ENCODE data around the gene SURF1. TPM values are rescaled to one million over a fixed set of nuclear protein-coding genes. Genes with fewer than 3 reads are reported as not detected.

The SURF1 gene
- polyA plus RNA-seq, 3 donors, result 60.5 to 140 (median 98.4) TPM

DNA sequence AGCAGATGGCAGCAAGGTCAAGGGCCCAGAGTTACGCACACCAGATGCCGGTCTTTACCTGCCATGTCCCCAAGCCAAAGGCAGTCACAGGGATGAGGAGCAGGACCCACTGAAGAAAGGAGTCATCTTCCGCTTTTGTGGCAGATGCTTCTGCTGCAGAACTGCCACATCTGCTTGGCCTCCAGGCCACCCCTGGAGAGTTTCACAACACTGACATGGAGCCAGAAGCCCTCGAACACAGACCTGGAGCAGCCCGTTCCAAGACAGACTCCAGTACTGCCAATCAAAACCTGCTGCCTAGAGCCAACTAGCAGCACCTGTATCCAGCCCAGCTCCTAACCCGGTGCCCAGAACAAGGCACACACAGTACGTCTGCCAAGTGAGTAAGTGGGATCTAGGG lies 1.5 kb downstream of the SURF1 start:
- Histone ChIP-seq H4K20me1 (ENCODE audit: insufficient read depth, low read length) (peaks cover 58% of the 10 kb centered on the region), H3K4me1 (ENCODE audit: control insufficient read depth in 1 of 2, insufficient read depth in 2 of 2, low read length in 2 of 2) (peaks cover 29 to 37% of the 10 kb centered on the region in 2 donors), H3K4me3 (replicated peaks in 1 of 3; ENCODE audit: low read depth in 2 of 3, low read length in 3 of 3) (no peak overlapping the region), H3K27ac (ENCODE audit: low read depth in 1 of 2, low read length in 2 of 2) (peak overlapping the region in 1 of 2 donors; percentile 4), H2AFZ (ENCODE audit: insufficient read depth, low read depth, low read length, poor library complexity, severe bottlenecking) (no peak overlapping the region), H3K27me3 (ENCODE audit: control insufficient read depth in 2 of 2, insufficient read depth in 2 of 2, low read length in 2 of 2) (no peaks in the 10 kb centered on the region), H3K9ac (ENCODE audit: insufficient read depth, low read length, poor library complexity, severe bottlenecking) (no peak overlapping the region), H3K4me2 (replicated peaks; ENCODE audit: extremely low read depth, low read length, poor library complexity, severe bottlenecking) (no peak overlapping the region), H3K36me3 (replicated peaks in 1 of 2; ENCODE audit: control insufficient read depth in 1 of 2, insufficient read depth in 2 of 2, low read length in 2 of 2) (peaks cover 41 to 55% of the 10 kb centered on the region in 2 donors), H3K9me3 (replicated peaks in 1 of 2; ENCODE audit: control insufficient read depth in 1 of 2, insufficient read depth in 1 of 2, low read length in 2 of 2) (no peaks in the 10 kb centered on the region), H3K79me2 (ENCODE audit: insufficient read depth, low read length) (peaks cover 24% of the 10 kb centered on the region)
- Mint-ChIP-seq H3K4me1 (peaks cover 45% of the 10 kb centered on the region), H3K9me3 (peaks cover 0 to 2% (median 0%) of the 10 kb centered on the region in 7 donors), H3K4me3 (no peak overlapping the region), H3K27me3 (ENCODE audit: low read depth in 3 of 3) (peaks cover 0 to 2% (median 2%) of the 10 kb centered on the region in 3 donors), H3K27ac (peak overlapping the region in 3 of 7 donors; percentile 19 to 83 (median 59)), H3K36me3 (peaks cover 45 to 56% of the 10 kb centered on the region in 2 donors)
- no peak for DNase-seq
- intact Hi-C loops (cut with micrococcal nuclease), result no loop called here
- TF ChIP-seq, protein P1, sequence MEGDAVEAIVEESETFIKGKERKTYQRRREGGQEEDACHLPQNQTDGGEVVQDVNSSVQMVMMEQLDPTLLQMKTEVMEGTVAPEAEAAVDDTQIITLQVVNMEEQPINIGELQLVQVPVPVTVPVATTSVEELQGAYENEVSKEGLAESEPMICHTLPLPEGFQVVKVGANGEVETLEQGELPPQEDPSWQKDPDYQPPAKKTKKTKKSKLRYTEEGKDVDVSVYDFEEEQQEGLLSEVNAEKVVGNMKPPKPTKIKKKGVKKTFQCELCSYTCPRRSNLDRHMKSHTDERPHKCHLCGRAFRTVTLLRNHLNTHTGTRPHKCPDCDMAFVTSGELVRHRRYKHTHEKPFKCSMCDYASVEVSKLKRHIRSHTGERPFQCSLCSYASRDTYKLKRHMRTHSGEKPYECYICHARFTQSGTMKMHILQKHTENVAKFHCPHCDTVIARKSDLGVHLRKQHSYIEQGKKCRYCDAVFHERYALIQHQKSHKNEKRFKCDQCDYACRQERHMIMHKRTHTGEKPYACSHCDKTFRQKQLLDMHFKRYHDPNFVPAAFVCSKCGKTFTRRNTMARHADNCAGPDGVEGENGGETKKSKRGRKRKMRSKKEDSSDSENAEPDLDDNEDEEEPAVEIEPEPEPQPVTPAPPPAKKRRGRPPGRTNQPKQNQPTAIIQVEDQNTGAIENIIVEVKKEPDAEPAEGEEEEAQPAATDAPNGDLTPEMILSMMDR (IDR thresholded peaks at IDR 0.05), result no peak
- 74% methylated on average over 7 of the region's 7 CpGs for WGBS (ENCODE audit: insufficient coverage)

- H3K27me3 Mint-ChIP-seq (ENCODE audit: low read depth in 3 of 3), result peaks cover 0 to 2% (median 0%) of the 10 kb centered on the region in 3 donors
- no peak overlapping the region for H3K9ac ChIP-seq (ENCODE audit: insufficient read depth, low read length, poor library complexity, severe bottlenecking)
- TF ChIP-seq, protein P1 (IDR thresholded peaks at IDR 0.05), result no peak
- DNase-seq, result no peak
- no peak overlapping the region for H3K4me3 Mint-ChIP-seq
- no peak overlapping the region for H3K27ac ChIP-seq (ENCODE audit: low read depth in 1 of 2, low read length in 2 of 2)
- H3K9me3 Mint-ChIP-seq, result peaks cover 0 to 2% (median 0%) of the 10 kb centered on the region in 7 donors
- H3K36me3 ChIP-seq (replicated peaks in 1 of 2; ENCODE audit: control insufficient read depth in 1 of 2, insufficient read depth in 2 of 2, low read length in 2 of 2), result peaks cover 49 to 56% of the 10 kb centered on the region in 2 donors
- peaks cover 59% of the 10 kb centered on the region for H4K20me1 ChIP-seq (ENCODE audit: insufficient read depth, low read length)
- peaks cover 50% of the 10 kb centered on the region for H3K4me1 Mint-ChIP-seq
- peak overlapping the region in 2 of 7 donors; percentile 29 to 77 for H3K27ac Mint-ChIP-seq
- H2AFZ ChIP-seq (ENCODE audit: insufficient read depth, low read depth, low read length, poor library complexity, severe bottlenecking), result no peak overlapping the region
- H3K4me1 ChIP-seq (ENCODE audit: control insufficient read depth in 1 of 2, insufficient read depth in 2 of 2, low read length in 2 of 2), result peaks cover 38 to 49% of the 10 kb centered on the region in 2 donors
- H3K4me2 ChIP-seq (replicated peaks; ENCODE audit: extremely low read depth, low read length, poor library complexity, severe bottlenecking), result no peak overlapping the region
- H3K9me3 ChIP-seq (replicated peaks in 1 of 2; ENCODE audit: control insufficient read depth in 1 of 2, insufficient read depth in 1 of 2, low read length in 2 of 2), result no peaks in the 10 kb centered on the region
- H3K79me2 ChIP-seq (ENCODE audit: insufficient read depth, low read length), result peaks cover 36% of the 10 kb centered on the region
- no peaks in the 10 kb centered on the region for H3K27me3 ChIP-seq (ENCODE audit: control insufficient read depth in 2 of 2, insufficient read depth in 2 of 2, low read length in 2 of 2)
- peaks cover 55 to 60% of the 10 kb centered on the region in 2 donors for H3K36me3 Mint-ChIP-seq
- WGBS (ENCODE audit: insufficient coverage), result no CpG with 5 or more reads among the region's 5 CpGs
- H3K4me3 ChIP-seq (replicated peaks in 1 of 3; ENCODE audit: low read depth in 2 of 3, low read length in 3 of 3), result no peak overlapping the region
- intact Hi-C loops (cut with micrococcal nuclease), result no loop called here
Measured at GRCh38 chr9:133353548-133353947, 2.7 kb downstream of the SURF1 start.

Data from CD14-positive monocyte (primary cell).